Tibial nerve (tissue), 4 donors: ENCODE data around the gene SFT2D2. TPM values are rescaled to one million over a fixed set of nuclear protein-coding genes. Genes with fewer than 3 reads are reported as not detected.

Experiments
- DNase-seq, 2 donors: peaks; one replicate each; pipeline ENCODE4 v3.0.0-alpha.2; 2019; ENCODE audit warnings: low spot score in 2 of 2
- H3K27ac ChIP-seq, 4 donors: fragments of 200-600 bp; sonication (generic) in 3 of 4; one replicate each; pipeline ENCODE4 v1.5.1; 2017 to 2019; ENCODE audit warnings: mild to moderate bottlenecking in 1 of 4
- H3K27me3 ChIP-seq, 2 donors: fragments of 200-600 bp; sonication (generic) in 1 of 2; one replicate each; pipeline versions ENCODE4 v1.5.1 to v1.6.0; 2017 to 2019
- H3K36me3 ChIP-seq, 3 donors: fragments of 200-600 bp; sonication (generic); one replicate each; pipeline ENCODE4 v1.5.1; 2018 to 2019
- H3K4me1 ChIP-seq, 4 donors: fragments of 200-600 bp; sonication (generic) in 3 of 4; one replicate each; pipeline ENCODE4 v1.5.1; 2017 to 2019
- H3K4me3 ChIP-seq, 4 donors: fragments of 200-600 bp; sonication (generic) in 3 of 4; one replicate each; pipeline ENCODE4 v1.5.1; 2017 to 2019; ENCODE audit warnings: mild to moderate bottlenecking in 1 of 4, moderate library complexity in 1 of 4
- H3K9me3 ChIP-seq, 4 donors: fragments of 200-600 bp; sonication (generic) in 3 of 4; one replicate each; pipeline ENCODE4 v1.5.1; 2017 to 2019
- EP300 ChIP-seq, 2 donors: sonication (generic); formaldehyde crosslinking; IDR thresholded peaks; one replicate each; pipeline ENCODE4 v1.6.1; 2017; ENCODE audit warnings: antibody characterized with exemption in 2 of 2, mild to moderate bottlenecking in 1 of 2
- POLR2A ChIP-seq, 2 donors: fragments of 450-650 bp; IDR thresholded peaks; one replicate each; pipeline ENCODE4 v1.6.1; 2017; ENCODE audit warnings: antibody characterized with exemption in 2 of 2, mild to moderate bottlenecking in 2 of 2, moderate library complexity in 2 of 2
- WGBS, 2 donors: methylation state at CpG; one replicate each; pipeline ENCODE4 v1.1.5; 2018; 5-methylcytosine and 5-hydroxymethylcytosine counted together
- small RNA-seq: library from RNA; depleted of rRNA; stranded (forward); fragments of <200 nt; gene quantifications from one replicate; pipeline ENCODE3, GENCODE V24; 2016
- total RNA-seq, 4 donors: library from RNA; depleted of rRNA; stranded (reverse); fragments of >200 nt; gene quantifications; one replicate each; pipeline ENCODE4 v1.1.0, GENCODE V29; 2016
- TF ChIP-seq, protein P1 (sequence below), 5 experiments: fragments of 200-600 bp in 3 of 5; fragments of 450-650 bp in 2 of 5; sonication (generic) in 3 of 5; IDR thresholded peaks; one replicate each; pipeline ENCODE4 v1.5.1; 2016 to 2019; ENCODE audit warnings: antibody characterized with exemption in 5 of 5, mild to moderate bottlenecking in 3 of 5, moderate library complexity in 2 of 5

SFT2D2 gene
- total RNA-seq, 4 donors from 2014 or later: 34.5 to 43.8 (median 42.2) TPM

DNA sequence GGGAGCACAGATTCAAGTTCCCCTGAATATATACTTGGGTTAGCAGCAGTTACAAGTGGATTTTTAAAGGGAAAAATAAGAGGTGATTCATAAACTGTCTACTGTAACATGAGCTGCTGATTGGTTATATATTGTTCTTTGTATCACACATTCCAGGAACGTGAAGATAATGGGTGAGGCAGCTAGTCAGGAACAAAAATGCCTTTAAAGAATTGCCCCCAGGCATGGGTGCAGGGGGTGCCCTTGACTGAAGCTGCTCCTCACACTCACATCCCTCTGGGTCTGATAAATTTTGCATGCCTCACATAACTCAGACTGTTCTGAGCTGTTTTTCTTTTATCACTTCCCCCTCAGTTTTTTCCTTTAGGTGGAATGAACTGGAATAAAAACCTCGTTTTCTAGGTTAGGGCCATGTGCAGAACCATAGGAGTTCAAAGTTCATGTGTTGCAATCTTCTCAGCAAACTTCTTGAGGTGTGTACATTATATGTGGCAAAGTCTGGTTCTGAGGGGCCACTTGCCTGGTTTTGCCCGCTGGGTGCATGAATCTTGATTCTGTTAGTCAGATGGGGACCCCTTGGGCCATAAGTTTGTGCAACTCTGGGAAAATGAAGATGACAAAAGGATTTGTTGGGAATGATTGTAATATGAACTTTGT lies 76.0 kb downstream of the SFT2D2 start:
- WGBS, 2 donors: 50 to 54% methylated on average over 3 of the region's 3 CpGs
- Histone ChIP-seq H3K4me1 (no peaks in the 10 kb centered on the region), H3K4me3 (no peak overlapping the region), H3K27me3 (no peaks in the 10 kb centered on the region), H3K36me3 (peaks cover 0 to 49% (median 0%) of the 10 kb centered on the region in 3 donors), H3K9me3 (no peaks in the 10 kb centered on the region), H3K27ac (no peak overlapping the region)
- TF ChIP-seq EP300 (IDR thresholded peaks at IDR 0.05): no peak
- no peak for TF ChIP-seq POLR2A (IDR thresholded peaks at IDR 0.05)
- TF ChIP-seq, protein P1, sequence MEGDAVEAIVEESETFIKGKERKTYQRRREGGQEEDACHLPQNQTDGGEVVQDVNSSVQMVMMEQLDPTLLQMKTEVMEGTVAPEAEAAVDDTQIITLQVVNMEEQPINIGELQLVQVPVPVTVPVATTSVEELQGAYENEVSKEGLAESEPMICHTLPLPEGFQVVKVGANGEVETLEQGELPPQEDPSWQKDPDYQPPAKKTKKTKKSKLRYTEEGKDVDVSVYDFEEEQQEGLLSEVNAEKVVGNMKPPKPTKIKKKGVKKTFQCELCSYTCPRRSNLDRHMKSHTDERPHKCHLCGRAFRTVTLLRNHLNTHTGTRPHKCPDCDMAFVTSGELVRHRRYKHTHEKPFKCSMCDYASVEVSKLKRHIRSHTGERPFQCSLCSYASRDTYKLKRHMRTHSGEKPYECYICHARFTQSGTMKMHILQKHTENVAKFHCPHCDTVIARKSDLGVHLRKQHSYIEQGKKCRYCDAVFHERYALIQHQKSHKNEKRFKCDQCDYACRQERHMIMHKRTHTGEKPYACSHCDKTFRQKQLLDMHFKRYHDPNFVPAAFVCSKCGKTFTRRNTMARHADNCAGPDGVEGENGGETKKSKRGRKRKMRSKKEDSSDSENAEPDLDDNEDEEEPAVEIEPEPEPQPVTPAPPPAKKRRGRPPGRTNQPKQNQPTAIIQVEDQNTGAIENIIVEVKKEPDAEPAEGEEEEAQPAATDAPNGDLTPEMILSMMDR (IDR thresholded peaks at IDR 0.05): no peak
- no peak for DNase-seq

Small RNA genes lying within 50 kb of the gene (small RNA-seq; reads per million reads assigned to genes)
- gene AL021397.1: not detected
- not detected for gene RNU6-1310P

Other genes with a start within 250 kb of the SFT2D2 start
- gene GPR161, start 89.1 kb upstream of the SFT2D2 start, total RNA-seq: 1 to 10 TPM; 2.7 to 9.0 (median 6.6) TPM
- 10 to 100 TPM; 16.5 to 25.3 (median 20.6) TPM for gene TIPRL, start 47.0 kb upstream of the SFT2D2 start, total RNA-seq
- 1 to 10 TPM; 1.8 to 8.5 (median 3.7) TPM for gene TBX19, start 54.9 kb downstream of the SFT2D2 start, total RNA-seq